T-helper 1 cell treated with Interleukin-12 subunit alpha and Interleukin-12 subunit beta and Interleukin-4 antibody, amounts not matched to agents 30 ng/mL and 1 ng/mL, for 36 hours (primary cell): ENCODE results near the gene TNC. TPM values are rescaled to one million over a fixed set of nuclear protein-coding genes. Genes with fewer than 3 reads are reported as not detected.
"Not testable (repeated sequence)": the region's sequence is repeated elsewhere in the genome, so short reads cannot be mapped to it uniquely, and the experiment has no call there.

Experiments used
- intact Hi-C: fragments of 100-400 bp; cut with micrococcal nuclease; formaldehyde crosslinking; loops from one replicate; pipeline ENCODE4 v1.15.1; 2024
- total RNA-seq: library from RNA; stranded (reverse); gene quantifications from 2 replicates; pipeline ENCODE4 v1.2.3, GENCODE V29; 2022

Gene TNC
- total RNA-seq, 1 donor from 2014 or later: 0.05 TPM

GRCh38 chr9:115135821-115136778 is 18.1 kb upstream of the TNC start:
- intact Hi-C loops: no loop called here

DNA sequence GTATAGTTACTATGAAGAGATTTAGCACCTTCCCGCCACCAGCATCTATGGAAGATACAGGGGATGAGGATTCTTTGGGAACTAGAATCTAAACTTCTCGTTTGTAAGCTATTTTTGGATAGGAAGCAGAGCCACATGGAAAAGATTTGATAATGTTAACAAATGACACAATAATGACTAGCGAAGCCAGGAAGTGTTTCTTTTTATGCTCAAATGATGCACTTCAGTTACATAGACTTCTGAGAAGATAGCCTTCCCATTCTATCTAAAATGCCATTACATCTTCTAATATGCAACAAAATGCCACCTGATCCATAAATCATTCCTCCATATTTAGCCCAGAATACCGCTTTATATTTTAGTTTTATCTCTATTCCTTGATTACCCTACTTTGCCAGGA is 17.0 kb upstream of the TNC start:
- intact Hi-C loops: no loop called here

GRCh38 chr9:115133649-115134048 is 15.7 kb upstream of the TNC start:
- intact Hi-C loops: no loop called here

DNA sequence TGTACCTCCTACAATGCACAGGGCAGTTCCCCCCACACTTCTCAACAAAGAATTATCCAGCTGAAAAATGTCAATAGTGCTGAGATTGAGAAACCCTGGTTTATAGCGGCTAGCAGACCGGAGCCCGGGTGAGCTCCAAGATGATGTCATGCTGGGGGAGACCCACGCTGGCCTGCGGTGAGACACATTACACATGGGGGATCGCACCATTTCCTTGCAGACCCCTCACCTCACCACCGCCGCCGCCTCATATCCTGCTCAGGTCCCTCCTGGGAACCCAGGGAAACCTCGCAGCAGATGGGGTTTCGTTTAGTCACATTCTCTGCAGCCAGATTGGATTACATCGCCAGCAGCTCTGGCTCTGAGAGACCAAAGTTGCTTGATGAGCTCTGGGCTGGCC is 14.7 kb upstream of the TNC start:
- intact Hi-C loops: no loop called here

DNA sequence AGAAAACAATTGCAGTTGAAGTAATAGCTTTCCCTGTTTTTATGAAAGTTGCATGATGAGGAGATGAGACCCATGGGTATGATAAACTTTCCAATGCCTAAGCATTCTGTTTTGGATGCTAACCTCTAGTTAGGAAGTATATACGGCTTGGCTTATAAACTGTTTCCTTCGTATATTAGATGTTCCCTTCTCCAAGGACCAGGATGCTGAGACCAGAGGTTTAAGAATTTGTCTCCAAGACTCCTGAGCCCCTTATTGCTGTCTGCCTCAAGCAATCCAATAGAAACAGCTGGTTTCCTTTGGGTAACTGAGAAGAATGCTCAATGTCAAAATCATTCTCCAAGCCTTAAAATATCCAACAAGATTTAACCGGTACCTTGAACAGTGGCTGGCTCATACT is 12.2 kb upstream of the TNC start:
- intact Hi-C loops: no loop called here

DNA sequence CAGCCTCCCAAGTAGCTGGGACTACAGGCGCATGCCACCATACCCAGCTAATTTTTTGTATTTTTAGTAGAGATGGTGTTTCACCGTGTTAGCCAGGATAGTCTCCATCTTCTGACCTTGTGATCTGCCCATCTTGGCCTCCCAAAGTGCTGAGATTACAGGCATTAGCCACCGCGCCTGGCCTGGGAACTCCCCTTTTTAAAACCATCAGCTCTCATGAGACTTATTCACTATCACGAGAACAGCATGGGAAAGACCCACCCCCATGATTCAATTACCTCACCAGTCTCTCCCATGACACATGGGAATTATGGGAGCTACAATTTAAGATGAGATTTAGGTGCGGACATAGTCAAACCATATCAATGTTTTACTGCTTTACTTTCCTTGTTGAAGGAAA is 10.8 kb upstream of the TNC start:
- intact Hi-C loops: not testable (repeated sequence)

GRCh38 chr9:115127191-115127817 is 9.3 kb upstream of the TNC start:
- intact Hi-C loops: no loop called here

DNA sequence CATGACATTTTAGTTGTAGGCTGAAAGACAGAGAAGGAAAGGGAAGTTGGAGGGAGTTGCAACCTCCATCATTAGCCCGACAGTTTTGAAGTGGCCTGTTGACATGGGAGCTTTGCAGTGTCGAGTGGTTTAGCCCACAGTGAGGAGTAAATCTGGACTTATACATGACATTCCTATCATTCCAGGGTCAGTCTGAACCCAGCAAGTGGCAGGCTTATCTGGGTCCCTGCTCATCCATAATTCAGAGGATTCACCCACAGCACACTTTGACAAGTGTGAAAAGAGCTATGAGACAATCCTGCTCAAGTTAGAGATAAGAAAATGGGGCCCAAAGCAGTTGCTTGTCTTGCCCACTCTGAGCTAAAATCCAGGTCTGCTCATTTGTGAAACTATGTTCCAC is 8.4 kb upstream of the TNC start:
- intact Hi-C loops: no loop called here

DNA sequence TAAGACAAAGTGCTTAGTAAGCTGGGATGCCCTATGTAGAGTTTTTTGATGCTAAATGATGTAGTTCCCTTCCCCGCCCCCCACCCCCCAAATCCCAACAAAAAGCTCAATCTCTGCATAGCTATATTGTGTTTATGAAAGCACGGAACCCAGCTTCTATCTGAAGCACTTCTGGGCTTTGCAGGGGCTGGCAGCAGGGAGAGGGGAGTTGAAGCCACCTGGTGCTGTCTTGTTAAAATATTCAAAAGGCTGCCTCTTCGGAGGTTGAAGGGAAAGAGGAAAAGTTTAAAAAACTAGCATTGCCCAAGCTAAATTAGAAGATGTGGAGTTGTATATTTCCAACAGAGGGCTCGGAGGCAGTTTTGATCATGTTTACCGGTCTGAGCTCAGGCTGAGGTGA is 5.0 kb upstream of the TNC start:
- intact Hi-C loops: no loop called here

GRCh38 chr9:115121181-115121580 is 3.2 kb upstream of the TNC start:
- intact Hi-C loops: loop anchor here (2.0 kb wide), 1 partner anchor 18 kb away; no protein-coding TSS in a partner anchor

DNA sequence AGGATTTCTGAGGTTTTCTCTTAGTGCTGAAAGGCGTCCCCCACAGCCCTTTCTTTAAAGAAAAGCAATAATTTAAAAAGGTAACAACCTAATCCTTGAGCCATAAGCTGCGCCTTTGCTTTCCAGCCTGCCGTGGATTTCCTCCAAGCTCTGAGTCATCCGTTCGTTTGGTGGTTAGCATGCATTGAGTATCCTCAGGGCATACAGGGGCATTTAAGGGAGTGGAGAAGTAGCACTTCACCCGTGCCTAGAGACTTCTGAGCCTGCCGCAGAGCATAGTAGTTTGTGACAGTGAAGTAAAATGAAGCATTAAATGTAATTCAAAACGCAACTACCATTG is 892 bp upstream of the TNC start:
- intact Hi-C loops: no loop called here

DNA sequence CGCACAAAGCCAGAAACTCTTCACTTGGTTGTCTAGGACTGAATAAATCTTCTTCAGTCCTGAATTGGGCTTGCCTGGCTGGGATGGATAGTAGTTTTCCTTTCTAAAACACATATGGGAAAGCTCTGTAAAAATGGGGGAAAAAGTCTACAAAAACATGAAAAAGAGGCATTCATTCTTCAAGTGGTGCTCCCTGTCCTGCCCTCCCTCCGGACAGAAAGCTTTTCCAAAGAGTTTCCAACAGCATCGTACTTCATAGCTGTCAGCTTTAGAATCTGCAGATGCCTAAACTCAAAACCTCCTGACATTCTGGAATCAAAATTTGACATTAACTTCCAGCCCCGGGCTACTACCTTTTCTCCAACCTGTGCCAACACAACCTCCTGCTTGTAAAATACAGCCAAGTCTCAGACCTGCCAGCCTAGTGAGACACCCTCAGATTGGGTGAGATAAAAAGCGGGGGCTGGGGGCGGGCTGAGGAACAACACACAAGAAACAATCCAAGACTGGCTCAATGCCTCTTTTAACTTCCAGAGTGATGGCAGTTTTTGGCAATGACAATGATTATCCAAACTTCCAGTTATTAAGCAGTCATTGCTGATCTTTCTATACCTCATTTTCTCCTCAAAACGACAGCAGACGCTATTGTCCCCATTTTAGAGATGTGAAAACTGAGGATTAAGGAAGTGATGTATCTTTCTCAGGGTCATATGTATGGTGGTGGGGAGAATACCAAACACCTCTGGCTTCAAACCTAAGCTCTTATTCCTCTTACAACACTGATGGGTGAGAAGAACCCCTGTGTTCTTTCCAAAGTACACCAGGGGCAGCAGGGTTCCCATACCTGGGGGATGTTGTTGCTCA is 1.3 kb downstream of the TNC start:
- intact Hi-C loops: no loop called here

DNA sequence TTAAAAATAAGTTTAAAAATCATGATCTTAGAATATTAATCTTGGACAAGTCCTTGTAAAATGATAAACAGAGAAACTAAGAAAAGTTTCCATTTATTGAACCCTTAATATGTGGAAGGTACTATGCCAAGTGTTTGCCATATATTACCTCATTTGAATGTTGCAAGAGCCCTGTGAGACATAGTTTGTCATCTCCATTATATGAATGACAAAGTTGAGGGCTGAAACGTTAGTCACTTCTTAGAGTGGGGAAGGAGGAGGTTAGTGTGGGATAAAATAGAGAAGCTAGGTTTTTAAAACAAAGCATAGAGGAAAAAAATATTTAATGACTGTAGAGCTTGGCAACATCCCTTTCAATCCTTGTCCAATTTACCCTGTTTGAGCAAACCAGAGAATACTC is 2.0 kb downstream of the TNC start:
- intact Hi-C loops: no loop called here

GRCh38 chr9:115115117-115115880 is 2.7 kb downstream of the TNC start:
- intact Hi-C loops: no loop called here

DNA sequence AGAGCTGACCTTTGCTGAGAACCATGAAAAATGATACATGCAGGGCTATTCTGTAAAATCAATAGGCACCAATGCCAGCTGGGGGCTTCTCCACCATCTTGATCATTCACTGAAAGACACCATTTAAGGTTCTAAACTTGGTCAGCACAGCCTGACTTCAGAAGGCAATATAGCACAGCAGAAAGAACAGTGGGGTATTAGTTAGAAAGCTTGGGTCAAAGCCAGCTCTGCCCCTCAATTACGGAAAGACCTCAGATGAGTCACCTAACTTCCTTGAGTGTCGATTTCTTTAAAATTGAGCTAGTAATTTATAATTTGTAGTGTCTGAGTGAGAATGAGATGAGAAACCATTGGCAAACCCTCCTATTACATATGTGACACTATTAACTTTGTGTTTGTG is 3.4 kb downstream of the TNC start:
- intact Hi-C loops: no loop called here

DNA sequence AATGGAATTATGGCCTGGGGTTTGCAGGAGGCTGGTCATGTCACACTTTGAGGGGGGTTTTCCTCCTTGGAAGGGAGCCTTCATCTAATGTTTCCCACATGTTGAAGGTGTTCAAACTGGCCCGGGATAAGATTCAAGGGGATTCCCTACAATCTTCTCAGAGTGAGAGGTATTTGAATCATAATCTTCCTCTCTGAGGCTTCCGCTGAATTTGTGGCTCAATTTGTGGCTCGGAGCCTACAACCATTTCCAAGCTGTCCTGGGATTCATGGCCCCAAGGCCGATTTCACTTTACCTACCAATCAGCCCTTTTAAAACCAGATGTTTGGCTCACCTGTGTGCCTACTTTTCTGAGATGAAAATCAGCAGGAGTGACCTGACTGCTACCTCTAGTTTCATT is 3.9 kb downstream of the TNC start:
- intact Hi-C loops: no loop called here

DNA sequence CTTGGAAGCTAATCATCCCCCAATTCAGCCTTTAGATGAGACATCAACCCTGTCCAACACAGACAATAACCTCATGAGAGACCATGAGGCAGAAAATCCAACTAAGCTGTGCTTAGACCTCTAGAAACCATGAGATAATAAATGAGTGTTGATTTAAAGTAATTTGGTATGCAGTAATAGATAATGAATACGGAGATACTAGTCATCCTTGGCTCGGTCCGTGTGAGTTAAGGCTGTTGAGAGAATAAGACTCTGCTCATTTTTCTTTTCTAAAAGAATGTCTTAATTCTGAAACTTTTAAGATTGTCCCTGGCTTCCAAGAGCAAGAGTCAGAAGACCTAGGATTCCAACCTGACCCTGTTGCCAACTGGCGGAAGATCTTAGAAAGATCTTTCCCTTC is 6.1 kb downstream of the TNC start:
- intact Hi-C loops: no loop called here

DNA sequence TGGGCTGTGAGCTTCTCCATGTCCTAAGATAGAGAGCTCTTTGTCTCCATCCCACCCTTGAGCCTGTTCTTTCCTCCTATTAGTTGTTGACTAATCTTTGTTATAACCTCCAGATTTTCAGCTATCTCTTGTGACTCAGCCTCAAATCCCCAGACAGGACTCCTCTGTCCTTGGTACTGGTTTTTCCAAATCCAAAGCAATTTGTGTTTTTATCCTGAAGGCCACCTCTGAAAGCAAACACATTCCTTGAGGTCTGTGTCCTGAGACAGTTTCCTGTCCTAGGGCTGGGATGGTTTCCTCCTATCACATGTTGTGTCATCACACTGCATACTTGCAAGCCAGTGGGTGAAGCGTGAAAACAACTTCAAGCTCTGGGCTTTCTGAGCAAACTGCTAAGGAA is 8.5 kb downstream of the TNC start:
- intact Hi-C loops: no loop called here

- intact Hi-C loops: no loop called here
These were observed 10.3 kb downstream of the TNC start for GRCh38 chr9:115107701-115108100.

DNA sequence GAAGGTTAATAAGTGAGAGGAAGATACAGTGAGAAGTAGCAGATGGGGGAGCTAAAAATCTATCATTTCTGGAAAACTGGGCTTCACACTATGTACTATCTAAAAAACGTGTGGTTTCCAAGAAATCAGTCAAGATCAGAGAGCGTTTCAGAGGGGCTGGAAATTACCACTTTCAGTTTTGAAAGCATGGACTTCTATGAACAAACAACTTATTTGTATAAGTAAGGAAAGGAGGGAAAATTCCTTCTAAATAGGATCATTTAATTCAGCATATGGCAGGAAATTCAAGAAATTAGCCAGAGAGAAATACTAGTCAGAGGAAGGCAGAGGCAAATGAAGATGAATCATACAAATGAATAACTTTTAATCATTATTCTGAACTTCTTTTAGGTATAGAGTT is 11.3 kb downstream of the TNC start:
- intact Hi-C loops: no loop called here

GRCh38 chr9:115106001-115106400 is 12.0 kb downstream of the TNC start:
- intact Hi-C loops: no loop called here
